SK-N-SH (cell line): Measurements from ENCODE around the gene TBC1D1. TPM values are rescaled to one million over a fixed set of nuclear protein-coding genes. Genes with fewer than 3 reads are reported as not detected.

Experiments
- CTCF ChIA-PET: fragments of 300-600, 350-600 bp; formaldehyde crosslinking; extraction: SDS; loops from one replicate; lab custom pipeline; 2021; lab: Yijun Ruan, JAX
- POLR2A ChIA-PET: fragments of 350-600 bp; sonication (Branson Sonifier 250); formaldehyde crosslinking; extraction: SDS; loops from one replicate; lab custom pipeline; 2020; ENCODE audit warnings: antibody characterized with exemption, inconsistent platforms; lab: Yijun Ruan, JAX
- DNase-seq: peaks from one replicate; pipeline ENCODE4 v3.0.0; 2012
- H2AFZ ChIP-seq: fragments of 200-600 bp; sonication (generic); 2 replicates; pipeline ENCODE4 v1.8.1; 2016; ENCODE audit warnings: antibody characterized with exemption, mild to moderate bottlenecking, low read depth
- H3F3A ChIP-seq: fragments of 200-600 bp; sonication (generic); replicated peaks from 2 replicates; pipeline ENCODE3; 2016; ENCODE audit warnings: antibody characterized with exemption, mild to moderate bottlenecking; ENCODE audit not compliant: insufficient read depth
- H3K27ac ChIP-seq, 2 experiments: fragments of 200-500 bp in 1 of 2; fragments of 200-600 bp in 1 of 2; sonication (Bioruptor generic) in 1 of 2; sonication (generic), shearing (Covaris generic) in 1 of 2; 2 replicates each; pipeline versions ENCODE4 v1.5.1 to v1.6.1; 2014 to 2016; ENCODE audit warnings: low read depth in 2 of 2, inconsistent platforms in 1 of 2, low read length in 1 of 2, mild to moderate bottlenecking in 1 of 2, mixed read lengths in 1 of 2
- H3K27me3 ChIP-seq: fragments of 200-600 bp; sonication (generic), shearing (Covaris generic); 2 replicates; pipeline ENCODE4 v1.6.1; 2016; ENCODE audit warnings: mixed run types; ENCODE audit not compliant: insufficient read depth
- H3K36me3 ChIP-seq, 2 experiments: fragments of 200-500 bp in 1 of 2; fragments of 200-600 bp in 1 of 2; sonication (Bioruptor generic) in 1 of 2; sonication (generic) in 1 of 2; replicated peaks in 1 of 2; 2 replicates each; pipeline versions ENCODE3 to v1.5.1; 2014 to 2016; ENCODE audit warnings: low read length in 1 of 2, mild to moderate bottlenecking in 1 of 2; ENCODE audit not compliant: insufficient read depth in 2 of 2, control insufficient read depth in 1 of 2
- H3K4me1 ChIP-seq, 2 experiments: fragments of 200-500 bp in 1 of 2; fragments of 200-600 bp in 1 of 2; sonication (Bioruptor generic) in 1 of 2; sonication (generic), shearing (Covaris generic) in 1 of 2; 2 replicates each; pipeline versions ENCODE4 v1.5.1 to v1.6.1; 2014 to 2016; ENCODE audit warnings: low read depth in 1 of 2, low read length in 1 of 2, mixed run types in 1 of 2; ENCODE audit not compliant: insufficient read depth in 2 of 2, control insufficient read depth in 1 of 2
- H3K4me2 ChIP-seq: fragments of 200-600 bp; sonication (generic), shearing (Covaris generic); 2 replicates; pipeline ENCODE4 v1.6.1; 2017; ENCODE audit warnings: mixed run types
- H3K4me3 ChIP-seq, 2 experiments: fragments of 200-500 bp in 1 of 2; fragments of 200-600 bp in 1 of 2; sonication (Bioruptor generic) in 1 of 2; sonication (generic), shearing (Covaris generic) in 1 of 2; 2 replicates each; pipeline versions ENCODE4 v1.5.1 to v1.8.1; 2014 to 2016; ENCODE audit warnings: low read depth in 2 of 2, inconsistent platforms in 1 of 2, low read length in 1 of 2, mild to moderate bottlenecking in 1 of 2, mixed read lengths in 1 of 2, moderate library complexity in 1 of 2
- H3K79me2 ChIP-seq: fragments of 200-600 bp; sonication (generic); 2 replicates; pipeline ENCODE4 v1.8.1; 2017; ENCODE audit warnings: mild to moderate bottlenecking; ENCODE audit not compliant: insufficient read depth
- H3K9ac ChIP-seq: fragments of 200-600 bp; sonication (generic); 2 replicates; pipeline ENCODE4 v1.6.1; 2017; ENCODE audit warnings: mixed run types
- H3K9me2 ChIP-seq: fragments of 200-600 bp; sonication (generic); 2 replicates; pipeline ENCODE4 v1.6.1; 2017; ENCODE audit warnings: mixed run types
- H3K9me3 ChIP-seq: fragments of 200-600 bp; sonication (generic); 2 replicates; pipeline ENCODE4 v1.6.1; 2017; ENCODE audit warnings: mixed run types, mild to moderate bottlenecking, moderate library complexity
- H4K20me1 ChIP-seq: fragments of 200-600 bp; sonication (generic); 2 replicates; pipeline ENCODE4 v1.6.1; 2017; ENCODE audit warnings: mild to moderate bottlenecking, mixed run types; ENCODE audit not compliant: insufficient read depth
- CHD2 ChIP-seq: fragments of 150-350 bp; IDR thresholded peaks from 2 replicates; pipeline ENCODE4 v1.6.1; 2018; ENCODE audit warnings: low read length; ENCODE audit not compliant: partially characterized antibody
- EP300 ChIP-seq, 2 experiments: IDR thresholded peaks; 2 replicates each; pipeline versions ENCODE4 v1.4.0 to v1.6.1; 2012; ENCODE audit warnings: borderline replicate concordance in 1 of 2, low read depth in 1 of 2, low read length in 1 of 2
- EZH2phosphoT487 ChIP-seq: fragments of 200-600 bp; sonication (generic); IDR thresholded peaks from 2 replicates; pipeline ENCODE4 v1.6.1; 2017; ENCODE audit warnings: low read depth, mixed run types, mild to moderate bottlenecking, antibody characterized with exemption, moderate library complexity, borderline replicate concordance
- FOSL2 ChIP-seq: IDR thresholded peaks from 2 replicates; pipeline ENCODE4 v1.4.0; 2012; ENCODE audit warnings: low read depth, mild to moderate bottlenecking, moderate library complexity, borderline replicate concordance
- FOXJ3 ChIP-seq: sonication (generic); formaldehyde crosslinking; IDR thresholded peaks from 2 replicates; pipeline ENCODE4 v1.5.1; 2020; ENCODE audit warnings: mild to moderate bottlenecking, missing genetic modification reagents
- GABPA ChIP-seq: IDR thresholded peaks from 2 replicates; pipeline ENCODE4 v1.4.0; 2012; ENCODE audit warnings: low read depth, mild to moderate bottlenecking
- JUND ChIP-seq: IDR thresholded peaks from 2 replicates; pipeline ENCODE4 v1.4.0; 2012
- POLR2AphosphoS5 ChIP-seq: IDR thresholded peaks from 2 replicates; pipeline ENCODE4 v1.6.1; 2012; ENCODE audit warnings: low read depth, low read length
- REST ChIP-seq: IDR thresholded peaks from 2 replicates; pipeline ENCODE4 v1.6.1; 2012; ENCODE audit warnings: mild to moderate bottlenecking, low read depth, low read length, moderate library complexity
- SIN3A ChIP-seq: IDR thresholded peaks from 2 replicates; pipeline ENCODE4 v1.6.1; 2012; ENCODE audit warnings: low read depth, mild to moderate bottlenecking, low read length, moderate library complexity, borderline replicate concordance
- SMC3 ChIP-seq: IDR thresholded peaks from 2 replicates; pipeline ENCODE4 v1.6.1; 2012; ENCODE audit warnings: low read depth, low read length, improper control_type of control experiment
- TEAD4 ChIP-seq: IDR thresholded peaks from 2 replicates; pipeline ENCODE4 v1.4.0; 2012; ENCODE audit warnings: mild to moderate bottlenecking, borderline replicate concordance; ENCODE audit not compliant: insufficient read depth
- USF1 ChIP-seq: IDR thresholded peaks from 2 replicates; pipeline ENCODE4 v1.4.0; 2012; ENCODE audit warnings: low read depth, borderline replicate concordance
- USF2 ChIP-seq: fragments of 150-350 bp; IDR thresholded peaks from 2 replicates; pipeline ENCODE4 v1.6.1; 2017; ENCODE audit warnings: antibody characterized with exemption, low read length, low read depth, borderline replicate concordance
- YY1 ChIP-seq: IDR thresholded peaks from 2 replicates; pipeline ENCODE4 v1.4.0; 2012; ENCODE audit warnings: low read depth, mild to moderate bottlenecking
- WGBS: methylation state at CpG from one replicate; pipeline ENCODE4 v1.1.6; 2017; ENCODE audit warnings: low lambda C conversion rate; 5-methylcytosine and 5-hydroxymethylcytosine counted together
- polyA plus RNA-seq, 3 experiments: library from polyadenylated mRNA; depleted of rRNA; stranded (reverse); fragments of >200 nt; gene quantifications; 2 replicates each; pipeline ENCODE4 v1.2.3, GENCODE V29; 2012

The TBC1D1 gene
- polyA plus RNA-seq, 1 of the 3 experiments (the other 2 are of a cell fraction), result 29.8 TPM

GRCh38 chr4:38109896-38110295, 219.0 kb downstream of the TBC1D1 start:
- DNase-seq, result no peak
- Histone ChIP-seq H4K20me1 (no peaks in the 10 kb centered on the region), H2AFZ (no peak overlapping the region), H3K4me2 (no peak overlapping the region), H3K27me3 (no peaks in the 10 kb centered on the region), H3K36me3 (no peaks in the 10 kb centered on the region), H3K4me3 (no peak overlapping the region), H3K79me2 (no peaks in the 10 kb centered on the region), H3K27ac (no peak overlapping the region), H3F3A (no peaks in the 10 kb centered on the region), H3K9me2 (no peaks in the 10 kb centered on the region), H3K4me1 (no peaks in the 10 kb centered on the region; a peak in 1 of 4 replicates), H3K9me3 (no peaks in the 10 kb centered on the region), H3K9ac (no peak overlapping the region)
- ChIA-PET CTCF (no interaction called here), POLR2A (no interaction called here)
- WGBS, result 91% methylated on average over 6 of the region's 6 CpGs
- TF ChIP-seq USF1 (no peak), FOSL2 (no peak), CHD2 (no peak), SIN3A (no peak), FOXJ3 (CRISPR knock-in tag) (no peak), JUND (no peak), EP300 (IDR thresholded peaks at IDR 0.05; ENCODE audit: borderline replicate concordance in 1 of 2, low read depth in 1 of 2, low read length in 1 of 2) (no peak), EZH2phosphoT487 (no peak), SMC3 (no peak), REST (no peak), YY1 (no peak), USF2 (no peak), POLR2AphosphoS5 (no peak)

GRCh38 chr4:38111024-38111423, 220.1 kb downstream of the TBC1D1 start:
- no peak overlapping the region for H3K27ac ChIP-seq
- no peak for DNase-seq
- no peak overlapping the region for H3K4me3 ChIP-seq
- POLR2A ChIA-PET, result no interaction called here
- no peak overlapping the region for H3K9ac ChIP-seq
- no peaks in the 10 kb centered on the region for H3K27me3 ChIP-seq
- CTCF ChIA-PET, result no interaction called here
- H2AFZ ChIP-seq, result no peak overlapping the region
- H4K20me1 ChIP-seq, result no peaks in the 10 kb centered on the region
- no peak overlapping the region for H3K4me2 ChIP-seq
- no peaks in the 10 kb centered on the region for H3K9me3 ChIP-seq
- no peaks in the 10 kb centered on the region for H3K9me2 ChIP-seq
- no peaks in the 10 kb centered on the region for H3K36me3 ChIP-seq
- H3F3A ChIP-seq, result no peaks in the 10 kb centered on the region
- no peaks in the 10 kb centered on the region; a peak in 1 of 4 replicates for H3K4me1 ChIP-seq
- no peaks in the 10 kb centered on the region for H3K79me2 ChIP-seq
- TF ChIP-seq GABPA (no peak), EP300 (IDR thresholded peaks at IDR 0.05; ENCODE audit: borderline replicate concordance in 1 of 2, low read depth in 1 of 2, low read length in 1 of 2) (no peak), TEAD4 (no peak), USF2 (no peak), SIN3A (no peak), EZH2phosphoT487 (no peak)
- TF ChIP-seq, all 33 proteins: peak for 0
- WGBS, result 89% methylated on average over 7 of the region's 7 CpGs
